HL-60 (cell line): ENCODE data around the gene POLN.

Experiments
- GABPA ChIP-seq: IDR thresholded peaks from 2 replicates; pipeline ENCODE4 v1.6.1; 2012; ENCODE audit warnings: low read depth
- POLR2AphosphoS5 ChIP-seq: IDR thresholded peaks from 2 replicates; pipeline ENCODE4 v1.6.1; 2012; ENCODE audit warnings: low read depth
- REST ChIP-seq: IDR thresholded peaks from 2 replicates; pipeline ENCODE4 v1.6.1; 2012; ENCODE audit warnings: low read depth; ENCODE audit not compliant: insufficient replicate concordance
- TF ChIP-seq, protein P1 (sequence below): IDR thresholded peaks from one replicate; pipeline ENCODE4 v1.5.1; 2011; ENCODE audit warnings: low read length, control low read depth, inconsistent platforms; ENCODE audit not compliant: insufficient read depth

DNA sequence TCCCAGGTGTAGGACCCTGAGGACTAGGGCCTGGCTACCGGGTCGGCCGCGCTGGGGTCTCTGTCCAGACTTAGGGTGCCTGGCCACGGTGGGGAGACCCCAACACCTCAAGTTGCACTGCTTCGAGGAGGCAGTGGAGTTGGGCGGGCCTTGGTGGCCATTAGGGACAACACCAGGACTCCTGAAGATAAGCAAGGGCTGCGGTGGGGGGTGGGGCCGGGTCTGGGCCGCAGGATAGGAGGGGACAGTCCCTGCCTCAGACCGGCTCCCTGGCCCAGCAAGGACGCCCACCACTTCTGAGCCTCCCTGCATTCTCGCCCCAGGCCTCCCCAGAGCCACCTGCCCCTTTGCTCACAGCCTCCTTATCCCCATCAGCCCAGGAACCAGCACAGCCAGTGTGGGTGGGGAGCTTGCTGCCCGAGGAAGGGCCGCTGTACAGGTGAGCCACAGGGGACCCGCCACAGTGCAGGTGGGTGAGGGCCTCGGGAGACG is 25.4 kb upstream of the POLN start:
- TF ChIP-seq, protein P1, sequence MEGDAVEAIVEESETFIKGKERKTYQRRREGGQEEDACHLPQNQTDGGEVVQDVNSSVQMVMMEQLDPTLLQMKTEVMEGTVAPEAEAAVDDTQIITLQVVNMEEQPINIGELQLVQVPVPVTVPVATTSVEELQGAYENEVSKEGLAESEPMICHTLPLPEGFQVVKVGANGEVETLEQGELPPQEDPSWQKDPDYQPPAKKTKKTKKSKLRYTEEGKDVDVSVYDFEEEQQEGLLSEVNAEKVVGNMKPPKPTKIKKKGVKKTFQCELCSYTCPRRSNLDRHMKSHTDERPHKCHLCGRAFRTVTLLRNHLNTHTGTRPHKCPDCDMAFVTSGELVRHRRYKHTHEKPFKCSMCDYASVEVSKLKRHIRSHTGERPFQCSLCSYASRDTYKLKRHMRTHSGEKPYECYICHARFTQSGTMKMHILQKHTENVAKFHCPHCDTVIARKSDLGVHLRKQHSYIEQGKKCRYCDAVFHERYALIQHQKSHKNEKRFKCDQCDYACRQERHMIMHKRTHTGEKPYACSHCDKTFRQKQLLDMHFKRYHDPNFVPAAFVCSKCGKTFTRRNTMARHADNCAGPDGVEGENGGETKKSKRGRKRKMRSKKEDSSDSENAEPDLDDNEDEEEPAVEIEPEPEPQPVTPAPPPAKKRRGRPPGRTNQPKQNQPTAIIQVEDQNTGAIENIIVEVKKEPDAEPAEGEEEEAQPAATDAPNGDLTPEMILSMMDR, result no peak
- TF ChIP-seq REST (no peak), POLR2AphosphoS5 (no peak), GABPA (no peak)
